Naive thymus-derived CD4-positive, alpha-beta T cell (primary cell): ENCODE measurements around the gene ACTA2. TPM values are rescaled to one million over a fixed set of nuclear protein-coding genes. Genes with fewer than 3 reads are reported as not detected.

Experiments used
- ATAC-seq: fragments of 150-1000 bp; cut with Tn5 transposase; 2 replicates; pipeline ENCODE4 v1.10.0; 2021; ENCODE audit warnings: mild to moderate bottlenecking, moderate library complexity
- CTCF ChIA-PET: fragments of 350-600 bp; sonication (Branson Sonifier 250); formaldehyde crosslinking; loops from one replicate; lab custom pipeline; 2021; ENCODE audit warnings: antibody characterized with exemption; lab: Charles Lee
- POLR2A ChIA-PET: fragments of 350-600 bp; sonication (Branson Sonifier 250); formaldehyde crosslinking; loops from one replicate; lab custom pipeline; 2021; ENCODE audit warnings: antibody characterized with exemption, inconsistent platforms; lab: Charles Lee
- DNase-seq, 9 donors: peaks; one replicate each; pipeline versions ENCODE4 v3.0.0 to v3.0.0-alpha.2; 2020 to 2022; ENCODE audit warnings: mixed read lengths in 1 of 9
- H3K27ac ChIP-seq: one replicate; pipeline ENCODE4 v1.7.0; 2013; ENCODE audit warnings: mild to moderate bottlenecking, low read depth, low read length, moderate library complexity
- H3K27me3 ChIP-seq, 2 donors: one replicate each; pipeline ENCODE4 v1.7.0; 2013; ENCODE audit warnings: low read length in 2 of 2, mild to moderate bottlenecking in 2 of 2, moderate library complexity in 2 of 2; ENCODE audit not compliant: control insufficient read depth in 2 of 2, insufficient read depth in 2 of 2
- H3K36me3 ChIP-seq, 3 experiments: 1 replicate in 2 of 3; 2 replicates in 1 of 3; pipeline ENCODE4 v1.7.0; 2013; ENCODE audit warnings: low read length in 3 of 3, mild to moderate bottlenecking in 3 of 3, moderate library complexity in 1 of 3; ENCODE audit not compliant: insufficient read depth in 3 of 3, control insufficient read depth in 2 of 3
- H3K4me1 ChIP-seq, 2 donors: one replicate each; pipeline ENCODE4 v1.7.0; 2013; ENCODE audit warnings: low read length in 2 of 2, mild to moderate bottlenecking in 2 of 2, moderate library complexity in 1 of 2; ENCODE audit not compliant: control insufficient read depth in 2 of 2, insufficient read depth in 2 of 2
- H3K4me3 ChIP-seq: 2 replicates; pipeline ENCODE4 v1.7.0; 2013; ENCODE audit warnings: mild to moderate bottlenecking, low read length
- H3K9me3 ChIP-seq, 3 experiments: 1 replicate in 2 of 3; 2 replicates in 1 of 3; pipeline ENCODE4 v1.7.0; 2013; ENCODE audit warnings: low read length in 3 of 3; ENCODE audit not compliant: control insufficient read depth in 2 of 3
- H3K27ac Mint-ChIP-seq, 9 donors: one replicate each; pipeline ENCODE4 v1.8.0; 2020 to 2022; ENCODE audit warnings: mixed read lengths in 9 of 9, mild to moderate bottlenecking in 8 of 9, moderate library complexity in 5 of 9, inconsistent platforms in 2 of 9
- H3K27me3 Mint-ChIP-seq, 5 donors: one replicate each; pipeline ENCODE4 v1.8.0; 2021 to 2022; ENCODE audit warnings: mixed read lengths in 5 of 5, mild to moderate bottlenecking in 1 of 5
- H3K36me3 Mint-ChIP-seq, 5 donors: one replicate each; pipeline ENCODE4 v1.8.0; 2020 to 2022; ENCODE audit warnings: mixed read lengths in 5 of 5, mild to moderate bottlenecking in 3 of 5, inconsistent platforms in 1 of 5
- H3K4me1 Mint-ChIP-seq, 7 donors: one replicate each; pipeline ENCODE4 v1.8.0; 2020 to 2022; ENCODE audit warnings: mixed read lengths in 7 of 7, mild to moderate bottlenecking in 3 of 7, inconsistent platforms in 1 of 7
- H3K4me3 Mint-ChIP-seq, 10 donors: one replicate each; pipeline ENCODE4 v1.8.0; 2020 to 2022; ENCODE audit warnings: mild to moderate bottlenecking in 10 of 10, mixed read lengths in 10 of 10, moderate library complexity in 6 of 10, inconsistent platforms in 2 of 10
- H3K9me3 Mint-ChIP-seq, 11 donors: one replicate each; pipeline ENCODE4 v1.8.0; 2020 to 2022; ENCODE audit warnings: mixed read lengths in 11 of 11, mild to moderate bottlenecking in 4 of 11, inconsistent platforms in 1 of 11, moderate library complexity in 1 of 11
- intact Hi-C, 2 donors: fragments of 100-400 bp; cut with micrococcal nuclease; formaldehyde crosslinking; loops; one replicate each; pipeline ENCODE4 v1.15.1; 2023
- polyA plus RNA-seq, 2 donors: library from polyadenylated mRNA; unstranded; fragments of 300-500 nt; fragmentation: Illumina TruSeq; gene quantifications; one replicate each; pipeline ENCODE4 v1.2.3, GENCODE V29; 2021
- total RNA-seq, 6 experiments: library from RNA in 5 of 6; stranded (reverse) in 5 of 6; gene quantifications; 1 replicate in 5 of 6; 2 replicates in 1 of 6; pipeline ENCODE4 v1.2.3 and lab custom pipeline; 2021 to 2026

The ACTA2 gene
- total and polyA plus RNA-seq, 7 experiments from 2014 or later, result 0.56 to 12.0 (median 1.3) TPM

DNA sequence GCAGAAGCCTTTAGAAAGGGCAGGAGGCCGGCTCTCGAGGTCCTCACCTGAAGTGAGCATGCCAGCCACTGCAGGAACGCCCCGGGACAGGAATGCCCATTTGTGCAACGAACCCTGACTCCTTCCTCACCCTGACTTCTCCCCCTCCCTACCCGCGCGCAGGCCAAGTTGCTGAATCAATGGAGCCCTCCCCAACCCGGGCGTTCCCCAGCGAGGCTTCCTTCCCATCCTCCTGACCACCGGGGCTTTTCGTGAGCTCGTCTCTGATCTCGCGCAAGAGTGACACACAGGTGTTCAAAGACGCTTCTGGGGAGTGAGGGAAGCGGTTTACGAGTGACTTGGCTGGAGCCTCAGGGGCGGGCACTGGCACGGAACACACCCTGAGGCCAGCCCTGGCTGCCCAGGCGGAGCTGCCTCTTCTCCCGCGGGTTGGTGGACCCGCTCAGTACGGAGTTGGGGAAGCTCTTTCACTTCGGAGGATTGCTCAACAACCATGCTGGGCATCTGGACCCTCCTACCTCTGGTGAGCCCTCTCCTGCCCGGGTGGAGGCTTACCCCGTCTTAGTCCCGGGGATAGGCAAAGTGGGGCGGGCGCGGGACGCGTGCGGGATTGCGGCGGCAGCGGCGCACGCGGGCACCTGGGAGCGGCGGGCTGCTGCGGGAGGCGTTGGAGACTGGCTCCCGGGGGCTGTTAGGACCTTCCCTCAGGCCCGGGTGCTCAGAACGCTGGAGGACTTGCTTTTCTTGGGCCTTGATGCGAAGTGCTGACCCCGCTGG is 38.0 kb upstream of the ACTA2 start, which contains the start of gene FAS:
Gene FAS (plus strand): TSS at position 415 of the 777 bp plus-strand sequence. CDS start 79 bp downstream, at position 494.
- H3K4me3 ChIP-seq, result peak within 1 kb of the TSS; percentile 86
- H3K36me3 ChIP-seq, result peaks cover 0 to 8% (median 0%) of the 10 kb centered on the region in 3 experiments
- H3K27me3 Mint-ChIP-seq, result no peaks in the 10 kb centered on the region
- DNase-seq, result peak; percentile 50 to 81 (median 61)
- peaks cover 0 to 31% (median 0%) of the 10 kb centered on the region in 5 donors for H3K36me3 Mint-ChIP-seq
- H3K27me3 ChIP-seq, result no peaks in the 10 kb centered on the region
- H3K9me3 ChIP-seq, result peaks cover 0 to 6% (median 0%) of the 10 kb centered on the region in 3 experiments
- peaks cover 41 to 83% (median 68%) of the 10 kb centered on the region in 7 donors for H3K4me1 Mint-ChIP-seq
- ChIA-PET POLR2A (interaction anchor here (0.6 to 2.4 kb wide), 15 partner anchors 8 to 1171 kb away, joined by 3 to 8 read pairs (median 4); partner anchors contain the start of genes KIF20B, LIPA and STAMBPL1), CTCF (interaction anchor here (1.2 to 2.9 kb wide), 4 partner anchors 54 to 227 kb away, joined by 3 to 12 read pairs (median 4); no protein-coding TSS in a partner anchor)
- intact Hi-C loops, result loop anchor here (1.0 to 10.0 kb wide), 20 partner anchors 11 to 1486 kb away; partner anchors contain the start of genes KLLN (in 2 of the 2), PTEN (in 2 of the 2), STAMBPL1 (in 2 of the 2) and ATAD1 (in 1 of the 2)
- H3K4me3 Mint-ChIP-seq, result peak within 1 kb of the TSS; percentile 92 to 100 (median 96)
- peak within 1 kb of the TSS; percentile 91 to 96 (median 94) for H3K27ac Mint-ChIP-seq
- H3K9me3 Mint-ChIP-seq, result peaks cover 0 to 12% (median 6%) of the 10 kb centered on the region in 11 donors
- H3K4me1 ChIP-seq, result peaks cover 42 to 45% of the 10 kb centered on the region in 2 donors
- H3K27ac ChIP-seq, result peak within 1 kb of the TSS; percentile 77
- ATAC-seq, result peak; percentile 86

DNA sequence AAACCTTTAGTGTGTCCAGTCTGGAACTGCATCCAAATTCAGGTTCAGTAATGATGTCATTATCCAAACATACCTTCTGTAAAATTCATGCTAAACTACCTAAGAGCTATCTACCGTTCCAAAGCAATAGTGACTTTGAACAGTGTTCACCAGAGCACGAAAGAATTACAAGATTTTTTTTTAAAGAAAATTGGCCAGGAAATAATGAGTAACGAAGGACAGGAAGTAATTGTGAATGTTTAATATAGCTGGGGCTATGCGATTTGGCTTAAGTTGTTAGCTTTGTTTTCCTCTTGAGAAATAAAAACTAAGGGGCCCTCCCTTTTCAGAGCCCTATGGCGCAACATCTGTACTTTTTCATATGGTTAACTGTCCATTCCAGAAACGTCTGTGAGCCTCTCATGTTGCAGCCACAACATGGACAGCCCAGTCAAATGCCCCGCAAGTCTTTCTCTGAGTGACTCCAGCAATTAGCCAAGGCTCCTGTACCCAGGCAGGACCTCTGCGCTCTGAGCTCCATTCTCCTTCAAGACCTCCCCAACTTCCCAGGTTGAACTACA is 37.3 kb upstream of the ACTA2 start:
- peak; percentile 12 for ATAC-seq
- CTCF ChIA-PET, result interaction anchor here (1.2 to 2.9 kb wide), 4 partner anchors 54 to 228 kb away, joined by 3 to 12 read pairs (median 4); no protein-coding TSS in a partner anchor

DNA sequence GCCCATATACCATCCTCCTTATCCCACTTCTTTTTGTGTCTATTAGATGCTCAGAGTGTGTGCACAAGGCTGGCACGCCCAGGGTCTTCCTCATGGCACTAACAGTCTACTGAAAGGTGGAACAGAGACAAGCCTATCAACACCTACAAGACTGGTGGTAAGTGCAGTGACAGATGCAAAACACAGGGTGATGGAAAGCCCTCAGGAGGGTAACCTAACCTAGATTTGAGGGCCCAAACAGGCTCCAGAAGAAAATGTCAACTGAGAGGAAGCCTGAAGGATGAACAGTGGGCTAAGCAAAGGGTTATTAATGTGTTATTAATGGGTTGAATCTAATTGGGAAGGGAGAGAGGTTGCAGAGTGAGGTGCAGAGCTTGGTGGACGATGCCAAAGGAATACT is 36.9 kb upstream of the ACTA2 start:
- no peak overlapping the region for H3K27ac ChIP-seq
- no peaks in the 10 kb centered on the region for H3K27me3 Mint-ChIP-seq
- intact Hi-C loops, result no loop called here
- DNase-seq (no peak), ATAC-seq (no peak)
- H3K27me3 ChIP-seq, result no peaks in the 10 kb centered on the region
- H3K4me1 ChIP-seq, result peaks cover 36 to 39% of the 10 kb centered on the region in 2 donors
- H3K36me3 Mint-ChIP-seq, result peaks cover 0 to 31% (median 0%) of the 10 kb centered on the region in 5 donors
- peaks cover 0 to 8% (median 0%) of the 10 kb centered on the region in 3 experiments for H3K36me3 ChIP-seq
- ChIA-PET CTCF (interaction anchor here (2.9 kb wide), 1 partner anchor 56 kb away, joined by 12 read pairs; no protein-coding TSS in a partner anchor), POLR2A (interaction anchor here (1.1 to 2.4 kb wide), 6 partner anchors 14 to 261 kb away, joined by 3 to 8 read pairs (median 6); partner anchors contain the start of genes LIPA and STAMBPL1)
- H3K9me3 ChIP-seq, result peaks cover 0 to 6% (median 0%) of the 10 kb centered on the region in 3 experiments
- H3K9me3 Mint-ChIP-seq, result peaks cover 0 to 12% (median 6%) of the 10 kb centered on the region in 11 donors
- peak overlapping the region; percentile 86 for H3K4me3 ChIP-seq
- peaks cover 39 to 74% (median 61%) of the 10 kb centered on the region in 7 donors for H3K4me1 Mint-ChIP-seq
- H3K4me3 Mint-ChIP-seq, result peak overlapping the region; percentile 92 to 100 (median 96)
- H3K27ac Mint-ChIP-seq, result peak overlapping the region; percentile 5 to 95 (median 87)

More for the DNA sequence above, 37.3 kb upstream of the ACTA2 start:
- peak overlapping the region; percentile 92 to 100 (median 96) for H3K4me3 Mint-ChIP-seq
- H3K9me3 Mint-ChIP-seq, result peaks cover 0 to 12% (median 6%) of the 10 kb centered on the region in 11 donors
- H3K4me1 Mint-ChIP-seq, result peaks cover 37 to 76% (median 61%) of the 10 kb centered on the region in 7 donors
- peak overlapping the region; percentile 83 to 96 (median 94) for H3K27ac Mint-ChIP-seq
- H3K27me3 Mint-ChIP-seq, result no peaks in the 10 kb centered on the region
- Histone ChIP-seq H3K36me3 (peaks cover 0 to 8% (median 0%) of the 10 kb centered on the region in 3 experiments), H3K27ac (peak overlapping the region; percentile 77), H3K4me1 (peaks cover 37 to 39% of the 10 kb centered on the region in 2 donors), H3K27me3 (no peaks in the 10 kb centered on the region), H3K4me3 (peak overlapping the region; percentile 86), H3K9me3 (peaks cover 0 to 6% (median 0%) of the 10 kb centered on the region in 3 experiments)
- peaks cover 0 to 31% (median 0%) of the 10 kb centered on the region in 5 donors for H3K36me3 Mint-ChIP-seq
- no peak for DNase-seq
- POLR2A ChIA-PET, result interaction anchor here (0.6 to 2.4 kb wide), 10 partner anchors 15 to 1171 kb away, joined by 3 to 8 read pairs (median 5); partner anchors contain the start of genes LIPA and STAMBPL1
- intact Hi-C loops, result loop anchor here (1.0 to 10.0 kb wide), 19 partner anchors 15 to 1485 kb away; partner anchors contain the start of genes KLLN (in 2 of the 2), PTEN (in 2 of the 2), STAMBPL1 (in 2 of the 2) and ATAD1 (in 1 of the 2)

DNA sequence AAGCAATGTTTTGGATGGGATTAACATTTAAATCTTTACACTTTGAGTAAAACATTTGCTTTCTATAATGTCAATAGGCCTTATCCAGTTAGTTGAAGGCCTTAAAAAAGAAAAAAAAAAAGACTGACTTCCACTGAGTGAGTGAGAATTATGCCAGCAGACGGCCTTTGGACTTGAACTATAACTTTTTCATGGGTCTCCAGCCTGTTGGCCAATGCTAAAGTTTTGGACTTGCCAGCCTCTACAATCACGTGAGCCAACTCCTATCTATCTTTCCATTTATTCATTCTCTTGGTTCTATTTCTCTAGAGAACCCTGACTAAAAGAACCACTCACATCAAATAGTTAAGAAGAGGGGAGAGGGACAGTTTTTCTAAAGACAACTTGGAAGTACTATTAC is 35.3 kb upstream of the ACTA2 start:
- Histone ChIP-seq H3K4me3 (no peak overlapping the region), H3K9me3 (peaks cover 0 to 6% (median 0%) of the 10 kb centered on the region in 3 experiments), H3K27ac (no peak overlapping the region), H3K36me3 (peaks cover 0 to 8% (median 0%) of the 10 kb centered on the region in 3 experiments), H3K4me1 (peaks cover 29 to 39% of the 10 kb centered on the region in 2 donors), H3K27me3 (no peaks in the 10 kb centered on the region)
- CTCF ChIA-PET, result interaction anchor here (0.7 to 1.8 kb wide), 3 partner anchors 8 to 229 kb away, joined by 3 to 8 read pairs (median 4); no protein-coding TSS in a partner anchor
- peak overlapping the region in 7 of 10 donors; percentile 2 to 51 (median 6) for H3K4me3 Mint-ChIP-seq
- H3K36me3 Mint-ChIP-seq, result peaks cover 0 to 30% (median 0%) of the 10 kb centered on the region in 5 donors
- H3K9me3 Mint-ChIP-seq, result peaks cover 0 to 12% (median 6%) of the 10 kb centered on the region in 11 donors
- H3K27me3 Mint-ChIP-seq, result no peaks in the 10 kb centered on the region
- ATAC-seq (no peak), DNase-seq (no peak)
- H3K4me1 Mint-ChIP-seq, result peaks cover 40 to 69% (median 62%) of the 10 kb centered on the region in 7 donors
- POLR2A ChIA-PET, result interaction anchor here (0.6 to 0.9 kb wide), 3 partner anchors 13 to 150 kb away, joined by 3 to 4 read pairs (median 3); no protein-coding TSS in a partner anchor
- H3K27ac Mint-ChIP-seq, result peak overlapping the region in 3 of 9 donors; percentile 1 to 72 (median 61)
- intact Hi-C loops, result loop anchor here (1.0 to 2.0 kb wide), 2 partner anchors 8 to 13 kb away; no protein-coding TSS in a partner anchor

DNA sequence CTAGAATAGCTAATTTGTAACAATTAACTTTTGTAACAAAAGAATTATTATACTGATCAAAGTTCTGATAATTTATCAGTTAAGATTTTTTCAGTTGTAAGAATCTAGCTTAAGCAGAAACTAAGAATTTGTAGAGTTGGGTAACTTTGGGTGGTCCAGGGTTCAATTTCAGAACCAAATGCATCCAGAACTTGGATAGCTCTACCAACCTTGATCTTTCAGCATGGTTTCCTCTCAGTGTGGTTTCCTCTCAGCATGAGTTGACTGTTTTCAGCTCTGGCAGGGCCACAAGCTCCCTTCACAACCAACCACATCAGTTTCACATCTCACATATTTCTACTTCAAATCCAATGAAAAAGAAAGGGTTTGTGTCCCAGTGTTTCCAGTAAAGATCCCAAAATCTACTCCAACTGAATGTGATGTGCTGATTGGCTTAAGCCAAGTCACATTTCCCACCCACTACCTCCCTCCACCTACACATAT is 34.7 kb upstream of the ACTA2 start:
- peaks cover 0 to 28% (median 0%) of the 10 kb centered on the region in 5 donors for H3K36me3 Mint-ChIP-seq
- ATAC-seq (no peak), DNase-seq (peak in 2 of 9 donors; percentile 15 to 20)
- H3K27me3 Mint-ChIP-seq, result no peaks in the 10 kb centered on the region
- CTCF ChIA-PET, result interaction anchor here (0.7 to 1.8 kb wide), 5 partner anchors 8 to 230 kb away, joined by 3 to 8 read pairs (median 4); no protein-coding TSS in a partner anchor
- Histone ChIP-seq H3K27me3 (no peaks in the 10 kb centered on the region), H3K36me3 (peaks cover 0 to 8% (median 0%) of the 10 kb centered on the region in 3 experiments), H3K4me3 (no peak overlapping the region), H3K27ac (no peak overlapping the region), H3K4me1 (peaks cover 29 to 38% of the 10 kb centered on the region in 2 donors), H3K9me3 (peaks cover 0 to 6% (median 0%) of the 10 kb centered on the region in 3 experiments)
- peak overlapping the region in 3 of 10 donors; percentile 8 to 59 (median 30) for H3K4me3 Mint-ChIP-seq
- H3K27ac Mint-ChIP-seq, result peak overlapping the region in 2 of 9 donors; percentile 34 to 54
- H3K4me1 Mint-ChIP-seq, result peaks cover 36 to 66% (median 58%) of the 10 kb centered on the region in 7 donors
- intact Hi-C loops, result loop anchor here in 1 of 2 donors (2.0 kb wide), 1 partner anchor 14 kb away; no protein-coding TSS in a partner anchor
- POLR2A ChIA-PET, result interaction anchor here (0.6 to 0.9 kb wide), 3 partner anchors 12 to 150 kb away, joined by 3 to 4 read pairs (median 3); no protein-coding TSS in a partner anchor
- peaks cover 0 to 12% (median 6%) of the 10 kb centered on the region in 11 donors for H3K9me3 Mint-ChIP-seq
